ENCODE results near the gene CAPN10. TPM values are rescaled to one million over a fixed set of nuclear protein-coding genes. Genes with fewer than 3 reads are reported as not detected.

Gene CAPN10
- total RNA-seq, 1 donor from 2014 or later, result 55.4 TPM

- intact Hi-C loops (cut with micrococcal nuclease), result no loop called here
- H3K4me1 Mint-ChIP-seq (ENCODE audit: low read depth), result peaks cover 10% of the 10 kb centered on the region
- H3K27ac Mint-ChIP-seq, result no peak overlapping the region
- DNase-seq (ENCODE audit: low spot score), result no peak
- H3K36me3 Mint-ChIP-seq (ENCODE audit: low read depth), result no peaks in the 10 kb centered on the region
- no peaks in the 10 kb centered on the region for H3K9me3 Mint-ChIP-seq
- H3K27me3 Mint-ChIP-seq (ENCODE audit: insufficient read depth), result peaks cover 5% of the 10 kb centered on the region
- H3K4me3 Mint-ChIP-seq, result no peak overlapping the region
Measured at GRCh38 chr2:240643093-240643810, 56.7 kb downstream of the CAPN10 start.

- peaks cover 10% of the 10 kb centered on the region for H3K4me1 Mint-ChIP-seq (ENCODE audit: low read depth)
- no peaks in the 10 kb centered on the region for H3K36me3 Mint-ChIP-seq (ENCODE audit: low read depth)
- H3K4me3 Mint-ChIP-seq, result no peak overlapping the region
- DNase-seq (ENCODE audit: low spot score), result no peak
- peaks cover 9% of the 10 kb centered on the region for H3K27me3 Mint-ChIP-seq (ENCODE audit: insufficient read depth)
- no peaks in the 10 kb centered on the region for H3K9me3 Mint-ChIP-seq
- intact Hi-C loops (cut with micrococcal nuclease), result no loop called here
- no peak overlapping the region for H3K27ac Mint-ChIP-seq
Measured at GRCh38 chr2:240643811-240644150, 57.2 kb downstream of the CAPN10 start.

- DNase-seq (ENCODE audit: low spot score), result no peak
- peaks cover 10% of the 10 kb centered on the region for H3K4me1 Mint-ChIP-seq (ENCODE audit: low read depth)
- no peaks in the 10 kb centered on the region for H3K36me3 Mint-ChIP-seq (ENCODE audit: low read depth)
- no peaks in the 10 kb centered on the region for H3K9me3 Mint-ChIP-seq
- no peak overlapping the region for H3K4me3 Mint-ChIP-seq
- intact Hi-C loops (cut with micrococcal nuclease), result no loop called here
- no peak overlapping the region for H3K27ac Mint-ChIP-seq
- peaks cover 10% of the 10 kb centered on the region for H3K27me3 Mint-ChIP-seq (ENCODE audit: insufficient read depth)
Measured at GRCh38 chr2:240644171-240644651, 57.7 kb downstream of the CAPN10 start.

GRCh38 chr2:240644859-240645301 is 58.3 kb downstream of the CAPN10 start:
- intact Hi-C loops (cut with micrococcal nuclease), result no loop called here
- H3K36me3 Mint-ChIP-seq (ENCODE audit: low read depth), result no peaks in the 10 kb centered on the region
- DNase-seq (ENCODE audit: low spot score), result no peak
- H3K27ac Mint-ChIP-seq, result no peak overlapping the region
- H3K9me3 Mint-ChIP-seq, result no peaks in the 10 kb centered on the region
- peaks cover 17% of the 10 kb centered on the region for H3K27me3 Mint-ChIP-seq (ENCODE audit: insufficient read depth)
- H3K4me3 Mint-ChIP-seq, result no peak overlapping the region
- peaks cover 10% of the 10 kb centered on the region for H3K4me1 Mint-ChIP-seq (ENCODE audit: low read depth)

GRCh38 chr2:240645346-240645745 is 58.8 kb downstream of the CAPN10 start:
- Mint-ChIP-seq H3K36me3 (ENCODE audit: low read depth) (no peaks in the 10 kb centered on the region), H3K4me1 (ENCODE audit: low read depth) (peaks cover 10% of the 10 kb centered on the region), H3K9me3 (no peaks in the 10 kb centered on the region), H3K27ac (no peak overlapping the region), H3K27me3 (ENCODE audit: insufficient read depth) (peaks cover 22% of the 10 kb centered on the region), H3K4me3 (no peak overlapping the region)
- intact Hi-C loops (cut with micrococcal nuclease), result no loop called here
- DNase-seq (ENCODE audit: low spot score), result no peak

- Mint-ChIP-seq H3K36me3 (ENCODE audit: low read depth) (no peaks in the 10 kb centered on the region), H3K27me3 (ENCODE audit: insufficient read depth) (peaks cover 23% of the 10 kb centered on the region), H3K4me1 (ENCODE audit: low read depth) (peaks cover 10% of the 10 kb centered on the region), H3K4me3 (no peak overlapping the region), H3K9me3 (no peaks in the 10 kb centered on the region), H3K27ac (no peak overlapping the region)
- no peak for DNase-seq (ENCODE audit: low spot score)
- intact Hi-C loops (cut with micrococcal nuclease), result no loop called here
Measured at GRCh38 chr2:240645801-240646175, 59.3 kb downstream of the CAPN10 start.

- Mint-ChIP-seq H3K36me3 (ENCODE audit: low read depth) (no peaks in the 10 kb centered on the region), H3K4me1 (ENCODE audit: low read depth) (peaks cover 10% of the 10 kb centered on the region), H3K4me3 (no peak overlapping the region), H3K9me3 (no peaks in the 10 kb centered on the region), H3K27ac (no peak overlapping the region), H3K27me3 (ENCODE audit: insufficient read depth) (peaks cover 27% of the 10 kb centered on the region)
- intact Hi-C loops (cut with micrococcal nuclease), result no loop called here
- no peak for DNase-seq (ENCODE audit: low spot score)
Measured at GRCh38 chr2:240646176-240646899, 59.8 kb downstream of the CAPN10 start.

- Mint-ChIP-seq H3K27ac (no peak overlapping the region), H3K4me1 (ENCODE audit: low read depth) (peaks cover 10% of the 10 kb centered on the region), H3K9me3 (no peaks in the 10 kb centered on the region), H3K4me3 (no peak overlapping the region), H3K27me3 (ENCODE audit: insufficient read depth) (peaks cover 27% of the 10 kb centered on the region), H3K36me3 (ENCODE audit: low read depth) (no peaks in the 10 kb centered on the region)
- intact Hi-C loops (cut with micrococcal nuclease), result no loop called here
- no peak for DNase-seq (ENCODE audit: low spot score)
Measured at GRCh38 chr2:240646900-240647502, 60.5 kb downstream of the CAPN10 start.

- Mint-ChIP-seq H3K4me1 (ENCODE audit: low read depth) (peaks cover 10% of the 10 kb centered on the region), H3K4me3 (no peak overlapping the region), H3K36me3 (ENCODE audit: low read depth) (no peaks in the 10 kb centered on the region), H3K27me3 (ENCODE audit: insufficient read depth) (peaks cover 27% of the 10 kb centered on the region), H3K27ac (no peak overlapping the region), H3K9me3 (no peaks in the 10 kb centered on the region)
- no peak for DNase-seq (ENCODE audit: low spot score)
- intact Hi-C loops (cut with micrococcal nuclease), result no loop called here
Measured at GRCh38 chr2:240647503-240648154, 61.1 kb downstream of the CAPN10 start.

GRCh38 chr2:240648155-240648649 is 61.7 kb downstream of the CAPN10 start:
- no peak overlapping the region for H3K27ac Mint-ChIP-seq
- peaks cover 27% of the 10 kb centered on the region for H3K27me3 Mint-ChIP-seq (ENCODE audit: insufficient read depth)
- peaks cover 10% of the 10 kb centered on the region for H3K4me1 Mint-ChIP-seq (ENCODE audit: low read depth)
- no peaks in the 10 kb centered on the region for H3K9me3 Mint-ChIP-seq
- DNase-seq (ENCODE audit: low spot score), result no peak
- intact Hi-C loops (cut with micrococcal nuclease), result no loop called here
- H3K4me3 Mint-ChIP-seq, result no peak overlapping the region
- H3K36me3 Mint-ChIP-seq (ENCODE audit: low read depth), result no peaks in the 10 kb centered on the region

All from activated T-helper 1 cell treated with anti-CD3 and anti-CD28 coated beads, Interleukin-12 subunit alpha, Interleukin-12 subunit beta, Interleukin-2, Interleukin-4 antibody, amounts not matched to agents 30 ng/mL and 10 ng/mL and 1 ng/mL, durations not matched to agents 14 hours and 24 hours and 36 hours (primary cell).